Measurements from ENCODE around the gene LPCAT2.
"Not testable (repeated sequence)": the region's sequence is repeated elsewhere in the genome, so short reads cannot be mapped to it uniquely, and the experiment has no call there.

LPCAT2 gene

DNA sequence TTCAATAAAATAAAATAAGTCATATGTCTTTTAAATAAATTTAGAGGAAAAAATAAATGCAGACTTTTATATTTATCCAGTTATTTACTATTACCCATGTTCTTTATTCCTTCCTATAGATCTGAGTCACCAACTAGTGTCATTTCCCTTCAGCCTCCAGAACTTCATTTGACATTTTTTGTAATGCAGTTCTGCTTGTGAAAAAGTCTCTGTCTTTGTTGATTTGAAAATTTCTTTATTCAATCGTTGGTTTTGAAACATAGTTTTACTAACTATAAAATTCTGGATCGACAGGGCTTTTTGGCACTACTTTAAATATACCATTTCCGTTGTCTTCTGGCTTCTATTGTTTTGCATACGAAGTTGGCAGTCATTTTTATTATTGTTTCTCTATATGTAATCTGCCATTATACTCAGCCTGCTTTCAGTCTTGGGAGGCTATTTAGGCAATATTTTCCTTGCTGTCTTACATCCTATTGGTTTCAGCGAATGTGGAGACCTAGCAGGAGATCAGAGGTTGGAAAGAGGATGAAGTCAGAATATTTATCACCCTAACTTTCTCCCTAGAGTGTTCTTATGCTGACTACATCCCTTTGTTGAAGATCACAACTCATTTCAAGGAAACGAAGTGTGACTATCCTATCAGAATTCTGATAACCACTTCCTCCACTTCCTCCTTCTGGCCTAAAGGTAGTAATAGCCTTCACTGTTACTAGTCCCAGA lies 104.9 kb downstream of the LPCAT2 start:
- no peak for DNase-seq

DNA sequence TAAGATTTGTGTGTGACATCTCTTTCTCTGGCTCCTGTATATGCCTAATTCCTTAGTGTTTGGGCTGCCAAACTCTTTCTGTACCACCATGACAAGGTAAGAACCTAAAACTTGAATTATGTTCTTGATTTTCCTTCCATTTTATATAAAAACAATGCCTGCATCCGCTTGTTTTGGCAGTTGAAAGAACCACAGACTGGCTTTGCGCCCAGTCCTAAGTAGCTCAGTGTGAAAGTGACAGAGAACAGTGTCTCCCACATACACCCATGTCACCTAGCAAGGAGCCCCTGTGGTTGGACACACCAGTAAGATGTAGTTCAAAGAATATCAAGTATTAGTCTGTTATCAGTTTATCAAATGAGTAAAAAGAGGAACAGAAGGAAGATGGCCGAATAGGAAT lies 106.2 kb downstream of the LPCAT2 start:
- no peak for DNase-seq

DNA sequence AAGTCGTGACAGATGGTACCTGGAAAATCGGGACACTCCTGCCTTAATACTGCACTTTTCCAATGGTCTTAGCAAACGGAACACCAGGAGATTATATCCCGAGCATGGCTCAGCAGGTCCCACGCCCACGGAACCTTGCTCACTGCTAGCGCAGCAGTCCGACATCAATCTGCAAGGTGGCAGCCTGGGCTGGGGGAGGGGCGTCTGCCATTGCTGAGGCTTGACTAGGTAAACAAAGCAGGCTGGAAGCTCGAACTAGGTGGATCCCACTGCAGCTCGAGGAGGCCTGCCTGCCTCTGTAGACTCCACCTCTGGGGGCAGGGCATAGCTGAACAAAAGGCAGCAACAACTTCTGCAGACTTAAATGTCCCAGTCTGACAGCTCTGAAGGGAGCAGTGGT lies 106.8 kb downstream of the LPCAT2 start:
- not testable (repeated sequence) for DNase-seq

DNA sequence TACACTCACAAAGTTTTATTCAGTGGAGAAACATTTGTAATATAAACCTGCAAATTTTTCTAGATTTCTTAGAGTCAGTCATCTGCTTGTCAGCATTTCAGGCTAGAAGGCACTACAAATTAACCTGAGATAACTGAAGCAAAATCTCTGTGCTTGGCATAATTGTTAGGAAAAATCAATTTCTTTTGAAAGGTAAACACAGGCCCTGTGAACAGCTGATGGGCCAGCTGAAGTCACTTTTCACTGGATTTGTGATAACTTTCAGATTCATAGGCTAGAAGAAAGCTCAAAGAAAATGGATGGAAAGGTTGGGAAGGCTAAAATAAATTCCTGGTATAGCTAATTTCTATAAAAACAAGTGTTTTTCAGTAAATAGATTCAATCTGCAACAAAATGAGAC lies 112.9 kb downstream of the LPCAT2 start:
- no peak for DNase-seq

DNA sequence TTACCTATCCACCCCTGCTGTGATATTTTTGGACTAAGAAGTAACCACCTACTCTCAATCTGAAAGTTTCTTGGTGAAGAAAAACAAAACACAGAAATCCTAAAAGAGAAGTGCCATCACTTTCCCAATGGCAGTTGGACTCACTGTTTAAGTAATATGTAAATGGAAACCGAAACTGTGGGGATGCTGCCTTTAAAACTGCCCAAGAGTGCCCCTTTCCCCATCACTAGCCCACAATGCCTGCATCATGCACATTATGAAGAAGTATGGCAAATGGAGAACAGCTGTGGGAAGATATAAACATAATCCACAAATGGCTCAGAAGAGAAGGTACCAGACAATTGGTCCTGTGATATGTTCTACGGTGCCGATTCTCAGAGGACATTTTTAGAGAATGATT lies 113.4 kb downstream of the LPCAT2 start:
- DNase-seq: no peak

DNA sequence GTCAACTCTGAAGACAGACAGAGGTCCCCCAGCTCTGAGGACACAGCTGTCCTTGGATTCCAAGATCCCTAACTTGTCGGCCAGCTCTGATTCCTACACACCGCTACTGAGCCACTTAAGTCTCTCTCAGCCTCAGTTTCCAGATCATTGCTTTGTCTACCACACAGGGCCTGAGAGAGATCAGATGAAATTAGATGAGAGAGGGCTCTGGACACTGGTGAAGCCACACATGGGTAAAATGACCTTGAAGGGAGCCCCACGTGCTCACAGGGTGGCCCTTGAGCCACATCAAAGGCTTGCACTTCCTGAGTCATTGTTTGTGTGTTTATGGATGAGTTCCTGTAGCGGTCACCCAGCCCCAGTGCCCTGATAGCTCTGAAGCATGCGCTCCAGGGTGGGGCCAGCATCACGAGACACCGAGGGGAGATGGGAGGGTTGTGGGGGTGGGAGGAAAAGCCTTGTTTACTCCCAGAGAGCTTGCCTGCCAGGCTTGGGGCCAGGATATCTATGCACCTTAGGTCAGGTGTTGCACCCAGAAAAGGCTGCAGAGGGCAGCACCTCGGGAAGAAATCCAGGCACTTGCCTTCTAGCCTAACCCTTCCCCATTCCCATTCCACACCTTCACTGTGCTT lies 114.2 kb downstream of the LPCAT2 start:
- no peak for DNase-seq

DNA sequence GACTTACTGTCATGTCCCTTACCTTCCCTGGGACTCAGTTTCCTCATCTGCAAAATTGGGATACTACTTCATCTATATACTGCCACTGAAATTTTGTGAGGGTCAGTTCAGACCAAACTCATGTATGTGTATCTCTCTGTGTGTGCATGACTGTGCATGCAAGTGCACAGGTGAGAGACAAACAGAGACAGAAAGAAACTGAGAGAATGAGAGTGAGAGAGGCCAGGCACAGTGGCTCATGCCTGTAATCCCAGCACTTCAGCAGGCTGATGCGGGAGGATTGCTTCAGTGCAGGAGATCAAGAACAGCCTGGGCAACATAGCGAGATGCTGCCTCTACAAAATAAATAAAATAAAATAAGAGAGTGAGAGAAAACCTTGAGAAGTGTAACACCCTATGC lies 114.8 kb downstream of the LPCAT2 start:
- DNase-seq: no peak

DNA sequence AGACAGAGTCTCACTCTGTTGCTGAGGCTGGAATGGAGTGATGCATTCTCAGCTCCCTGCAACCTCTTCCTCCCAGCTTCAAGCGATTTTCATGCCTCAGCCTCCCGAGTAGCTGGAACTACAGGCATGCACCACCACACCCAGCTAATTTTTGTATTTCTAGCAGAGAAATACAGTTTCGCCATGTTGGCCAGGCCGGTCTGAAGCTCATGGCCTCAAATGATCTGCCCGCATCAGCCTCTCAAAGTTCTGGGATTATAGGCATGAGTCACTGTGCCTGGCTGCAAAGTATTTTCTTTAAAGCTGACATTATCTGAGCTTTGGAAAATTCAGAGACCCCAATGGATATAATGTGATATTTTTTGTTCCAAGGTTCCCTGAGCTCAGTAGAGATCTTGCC lies 115.8 kb downstream of the LPCAT2 start:
- DNase-seq: no peak

DNA sequence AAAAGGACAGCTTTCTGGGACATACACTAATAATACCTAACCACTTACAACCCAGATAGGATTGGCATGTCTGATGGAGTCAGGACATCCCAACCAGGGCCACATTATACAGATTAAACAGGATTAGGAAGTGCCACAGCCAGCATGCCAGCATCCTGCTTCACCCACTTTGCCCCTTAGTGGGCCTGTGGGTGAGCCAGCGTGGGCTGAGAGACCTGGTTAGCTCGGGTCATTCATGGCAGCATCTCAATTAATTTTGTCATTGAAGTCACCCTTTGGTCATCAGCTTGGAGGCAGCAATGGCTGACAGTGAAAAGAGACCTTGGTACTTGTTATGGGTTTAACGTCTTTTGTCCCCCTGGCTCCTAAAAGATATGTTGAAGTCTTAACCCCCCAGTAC lies 117.0 kb downstream of the LPCAT2 start:
- DNase-seq: no peak

DNA sequence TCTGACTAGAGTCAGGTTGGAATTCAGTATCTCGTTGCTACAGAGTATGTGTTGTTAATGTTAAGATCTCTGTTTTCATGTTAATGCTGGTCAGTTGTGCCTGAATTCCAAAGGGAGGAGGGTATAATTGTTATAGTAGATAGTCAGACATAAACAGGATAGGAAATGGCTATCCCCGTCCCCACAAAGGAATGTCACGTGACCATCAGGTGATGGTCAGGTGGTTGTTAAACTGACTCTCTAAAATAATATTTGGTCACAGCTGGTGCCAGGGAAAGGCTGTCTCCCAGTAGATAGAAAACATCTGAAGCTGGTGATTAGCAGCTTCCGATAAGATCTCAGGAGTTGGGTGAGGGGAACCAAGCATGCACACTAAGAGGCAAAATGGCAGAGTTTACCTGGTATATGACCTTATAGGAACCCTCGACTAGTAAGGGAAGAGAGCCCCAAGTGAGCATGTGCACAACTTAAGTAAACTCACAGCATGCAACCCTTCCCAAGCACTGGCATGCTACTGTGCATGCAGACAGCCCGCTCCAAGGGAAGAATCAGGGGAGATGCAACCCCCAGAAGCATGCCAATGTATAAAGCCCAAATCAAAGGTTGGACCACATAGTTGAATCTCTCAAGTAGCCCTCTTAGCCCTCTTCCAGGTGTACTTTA lies 119.6 kb downstream of the LPCAT2 start:
- DNase-seq: no peak

DNA sequence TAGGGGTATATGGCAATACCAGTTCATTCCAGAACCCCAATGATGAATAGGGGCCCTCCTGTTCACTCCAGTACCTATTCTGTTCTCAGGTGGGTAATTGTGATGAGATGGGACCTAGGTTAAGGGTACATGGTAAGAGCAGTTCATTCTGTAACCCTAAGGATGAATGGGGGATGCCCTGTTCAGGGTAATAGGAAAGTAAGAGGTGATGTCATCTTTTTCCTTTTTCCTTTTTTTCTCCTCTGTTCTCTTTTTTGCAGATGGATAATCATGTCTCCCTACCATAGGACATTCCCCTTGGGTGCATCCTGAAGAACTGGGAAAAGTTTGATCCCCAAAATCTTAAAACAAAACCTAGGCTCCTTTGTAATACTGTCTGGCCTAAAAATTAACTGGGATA lies 121.9 kb downstream of the LPCAT2 start:
- DNase-seq: no peak

DNA sequence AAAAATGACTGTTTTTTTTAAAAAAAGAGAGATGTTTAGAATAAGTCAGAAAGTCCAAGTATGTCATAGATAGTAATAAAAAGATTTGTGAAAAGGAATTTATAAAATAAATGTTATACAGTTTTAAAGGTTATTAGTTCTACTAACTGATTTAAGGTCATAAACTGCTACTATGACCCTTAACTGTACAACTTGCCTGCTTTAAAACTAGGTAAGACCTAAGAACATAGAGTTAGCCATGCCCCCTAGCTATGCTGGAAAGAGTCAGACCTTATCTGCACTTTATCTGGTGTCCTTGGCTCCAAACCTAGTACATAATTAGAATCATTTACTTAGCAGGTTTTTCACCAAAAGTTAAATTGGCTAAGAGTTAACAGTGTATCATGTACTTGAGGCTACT lies 123.4 kb downstream of the LPCAT2 start:
- no peak for DNase-seq

DNA sequence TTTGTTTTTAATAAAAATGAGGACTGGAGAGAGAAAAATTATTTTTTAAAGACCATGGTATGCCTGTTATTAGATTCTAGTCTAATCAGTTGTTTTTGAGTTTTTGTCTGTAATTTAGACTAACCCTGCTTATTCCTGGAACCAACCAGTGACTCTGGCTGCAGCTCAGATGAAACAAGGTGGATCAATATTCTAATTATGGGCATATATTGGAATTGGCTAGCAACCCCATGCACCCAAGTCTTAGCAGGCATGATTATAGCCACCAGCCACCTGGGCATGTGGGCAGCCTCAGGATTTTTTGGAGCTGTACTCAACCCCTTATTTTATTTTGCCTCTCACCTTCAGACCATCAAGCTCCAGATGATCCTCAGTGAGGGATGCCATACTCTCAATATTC lies 125.3 kb downstream of the LPCAT2 start:
- DNase-seq: no peak

Data from activated T-cell treated with anti-CD3 and anti-CD28 coated beads for 4 hours (primary cell).